ENCODE data around the gene MORC3.

MORC3 gene

GRCh38 chr21:36419241-36419640 is 99.2 kb downstream of the MORC3 start:
- H3K4me3 ChIP-seq (ENCODE audit: low read depth, low read length): no peak overlapping the region

GRCh38 chr21:36419996-36420395 is 100.0 kb downstream of the MORC3 start:
- TF ChIP-seq CTCF (conservative IDR thresholded peaks at IDR 0.05; ENCODE audit: low read depth, low read length): peak; percentile 89
- H3K4me3 ChIP-seq (ENCODE audit: low read depth, low read length): no peak overlapping the region
- DNase-seq (ENCODE audit: low read depth): peak; percentile 96

More at GRCh38 chr21:36419241-36419640, 99.2 kb downstream of the MORC3 start:
- TF ChIP-seq CTCF (conservative IDR thresholded peaks at IDR 0.05; ENCODE audit: low read depth, low read length): no peak
- DNase-seq (ENCODE audit: low read depth): no peak

GRCh38 chr21:36420571-36421339 is 100.8 kb downstream of the MORC3 start:
- no peak for DNase-seq (ENCODE audit: low read depth)
- TF ChIP-seq CTCF (conservative IDR thresholded peaks at IDR 0.05; ENCODE audit: low read depth, low read length): no peak
- H3K4me3 ChIP-seq (ENCODE audit: low read depth, low read length): no peak overlapping the region

- peak; percentile 74 for DNase-seq (ENCODE audit: low read depth)
- no peak overlapping the region for H3K4me3 ChIP-seq (ENCODE audit: low read depth, low read length)
- peak; percentile 86 for TF ChIP-seq CTCF (conservative IDR thresholded peaks at IDR 0.05; ENCODE audit: low read depth, low read length)
These were observed 102.5 kb downstream of the MORC3 start for GRCh38 chr21:36422279-36423098.

- DNase-seq (ENCODE audit: low read depth): no peak
- H3K4me3 ChIP-seq (ENCODE audit: low read depth, low read length): no peak overlapping the region
- no peak for TF ChIP-seq CTCF (conservative IDR thresholded peaks at IDR 0.05; ENCODE audit: low read depth, low read length)
These were observed 103.9 kb downstream of the MORC3 start for GRCh38 chr21:36423771-36424433.

- TF ChIP-seq CTCF (conservative IDR thresholded peaks at IDR 0.05; ENCODE audit: low read depth, low read length): no peak
- no peak overlapping the region for H3K4me3 ChIP-seq (ENCODE audit: low read depth, low read length)
- DNase-seq (ENCODE audit: low read depth): no peak
These were observed 104.6 kb downstream of the MORC3 start for GRCh38 chr21:36424592-36424991.
